ENCODE data around the gene GP5. TPM values are rescaled to one million over a fixed set of nuclear protein-coding genes. Genes with fewer than 3 reads are reported as not detected.

Gene GP5
- total and polyA plus RNA-seq, 2 of the 13 experiments (the other 11 are each of a cell fraction or from before 2014, with no cell fraction given), result not detected

DNA sequence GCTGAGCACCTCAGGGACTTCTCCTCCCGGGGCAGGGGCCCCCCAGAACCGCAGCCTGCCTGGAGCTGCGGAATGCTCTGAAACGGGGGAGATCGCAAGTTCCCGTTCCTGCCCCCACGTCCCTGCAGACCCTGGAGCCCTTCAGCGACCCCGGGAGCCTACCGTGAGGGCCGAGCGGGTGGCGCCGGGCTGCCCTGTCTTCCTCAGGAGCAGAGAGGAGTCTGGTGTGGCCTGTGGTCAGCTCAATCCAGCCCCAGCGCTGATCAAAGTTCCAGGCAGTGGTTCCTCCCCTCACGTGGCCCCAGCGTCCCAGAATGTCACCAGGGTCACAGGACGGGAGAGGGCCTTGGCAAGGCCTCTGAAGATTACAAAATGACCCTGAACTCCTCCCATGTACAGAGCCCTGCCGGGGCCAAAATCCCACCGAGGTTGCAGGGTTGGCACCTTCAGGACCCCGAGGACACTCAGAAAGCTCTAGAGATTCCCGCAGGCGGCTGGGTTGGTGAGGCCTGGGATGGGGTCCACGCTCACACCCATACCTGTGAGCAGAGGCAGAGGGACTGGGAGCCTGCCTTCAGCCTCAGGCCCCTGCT is 47.9 kb downstream of the GP5 start, which contains the start of gene CPN2 (continued):
- TF ChIP-seq, protein P1, sequence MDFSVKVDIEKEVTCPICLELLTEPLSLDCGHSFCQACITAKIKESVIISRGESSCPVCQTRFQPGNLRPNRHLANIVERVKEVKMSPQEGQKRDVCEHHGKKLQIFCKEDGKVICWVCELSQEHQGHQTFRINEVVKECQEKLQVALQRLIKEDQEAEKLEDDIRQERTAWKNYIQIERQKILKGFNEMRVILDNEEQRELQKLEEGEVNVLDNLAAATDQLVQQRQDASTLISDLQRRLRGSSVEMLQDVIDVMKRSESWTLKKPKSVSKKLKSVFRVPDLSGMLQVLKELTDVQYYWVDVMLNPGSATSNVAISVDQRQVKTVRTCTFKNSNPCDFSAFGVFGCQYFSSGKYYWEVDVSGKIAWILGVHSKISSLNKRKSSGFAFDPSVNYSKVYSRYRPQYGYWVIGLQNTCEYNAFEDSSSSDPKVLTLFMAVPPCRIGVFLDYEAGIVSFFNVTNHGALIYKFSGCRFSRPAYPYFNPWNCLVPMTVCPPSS (IDR thresholded peaks at IDR 0.05), result no peak
- TF ChIP-seq ZNF543 (CRISPR knock-in tag; IDR thresholded peaks at IDR 0.05) (no peak), PAF1 (CRISPR knock-in tag; IDR thresholded peaks at IDR 0.05) (no peak), SAP130 (CRISPR knock-in tag; IDR thresholded peaks at IDR 0.05; ENCODE audit: low read depth) (peak; percentile 72), SALL2 (CRISPR knock-in tag; IDR thresholded peaks at IDR 0.05) (0 out of 2 replicates have a peak, but pooled peaks have one; percentile 46), CBX5 (CRISPR knock-in tag; IDR thresholded peaks at IDR 0.05; ENCODE audit: borderline replicate concordance) (peak; percentile 34; the same call in 1 of the 2 replicates), ZNF724P (CRISPR knock-in tag; IDR thresholded peaks at IDR 0.05; ENCODE audit: borderline replicate concordance) (0 out of 2 replicates have a peak, but pooled peaks have one; percentile 42), NFRKB (IDR thresholded peaks at IDR 0.05) (no peak), NFIB (CRISPR knock-in tag; IDR thresholded peaks at IDR 0.05; ENCODE audit: borderline replicate concordance) (no peak), KDM1A (CRISPR knock-in tag; IDR thresholded peaks at IDR 0.05) (no peak), TCF7L2 (IDR thresholded peaks at IDR 0.05; ENCODE audit: low read depth, low read length) (no peak), ZBTB25 (CRISPR knock-in tag; IDR thresholded peaks at IDR 0.05) (0 out of 2 replicates have a peak, but pooled peaks have one; percentile 68), ELF4 (CRISPR knock-in tag; IDR thresholded peaks at IDR 0.05; ENCODE audit: borderline replicate concordance) (no peak), GFI1 (CRISPR knock-in tag; IDR thresholded peaks at IDR 0.05; ENCODE audit: borderline replicate concordance) (peak; percentile 79; the same call in 1 of the 2 replicates), ZFP36L2 (CRISPR knock-in tag; IDR thresholded peaks at IDR 0.05) (no peak), HDAC1 (CRISPR knock-in tag; IDR thresholded peaks at IDR 0.05) (peak; percentile 61), SOX6 (IDR thresholded peaks at IDR 0.05) (no peak), SOX6 (CRISPR knock-in tag; IDR thresholded peaks at IDR 0.05) (peak; percentile 67), ZNF720 (CRISPR knock-in tag; IDR thresholded peaks at IDR 0.05) (0 out of 2 replicates have a peak, but pooled peaks have one; percentile 21)
- TF ChIP-seq, protein P2, sequence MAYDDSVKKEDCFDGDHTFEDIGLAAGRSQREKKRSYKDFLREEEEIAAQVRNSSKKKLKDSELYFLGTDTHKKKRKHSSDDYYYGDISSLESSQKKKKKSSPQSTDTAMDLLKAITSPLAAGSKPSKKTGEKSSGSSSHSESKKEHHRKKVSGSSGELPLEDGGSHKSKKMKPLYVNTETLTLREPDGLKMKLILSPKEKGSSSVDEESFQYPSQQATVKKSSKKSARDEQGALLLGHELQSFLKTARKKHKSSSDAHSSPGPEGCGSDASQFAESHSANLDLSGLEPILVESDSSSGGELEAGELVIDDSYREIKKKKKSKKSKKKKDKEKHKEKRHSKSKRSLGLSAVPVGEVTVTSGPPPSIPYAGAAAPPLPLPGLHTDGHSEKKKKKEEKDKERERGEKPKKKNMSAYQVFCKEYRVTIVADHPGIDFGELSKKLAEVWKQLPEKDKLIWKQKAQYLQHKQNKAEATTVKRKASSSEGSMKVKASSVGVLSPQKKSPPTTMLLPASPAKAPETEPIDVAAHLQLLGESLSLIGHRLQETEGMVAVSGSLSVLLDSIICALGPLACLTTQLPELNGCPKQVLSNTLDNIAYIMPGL (CRISPR knock-in tag; IDR thresholded peaks at IDR 0.05; ENCODE audit: borderline replicate concordance in 1 of 2, low read depth in 1 of 2), result peak; percentile 60 to 65; a peak in 3 of 4 replicates
- TF ChIP-seq, protein P3, sequence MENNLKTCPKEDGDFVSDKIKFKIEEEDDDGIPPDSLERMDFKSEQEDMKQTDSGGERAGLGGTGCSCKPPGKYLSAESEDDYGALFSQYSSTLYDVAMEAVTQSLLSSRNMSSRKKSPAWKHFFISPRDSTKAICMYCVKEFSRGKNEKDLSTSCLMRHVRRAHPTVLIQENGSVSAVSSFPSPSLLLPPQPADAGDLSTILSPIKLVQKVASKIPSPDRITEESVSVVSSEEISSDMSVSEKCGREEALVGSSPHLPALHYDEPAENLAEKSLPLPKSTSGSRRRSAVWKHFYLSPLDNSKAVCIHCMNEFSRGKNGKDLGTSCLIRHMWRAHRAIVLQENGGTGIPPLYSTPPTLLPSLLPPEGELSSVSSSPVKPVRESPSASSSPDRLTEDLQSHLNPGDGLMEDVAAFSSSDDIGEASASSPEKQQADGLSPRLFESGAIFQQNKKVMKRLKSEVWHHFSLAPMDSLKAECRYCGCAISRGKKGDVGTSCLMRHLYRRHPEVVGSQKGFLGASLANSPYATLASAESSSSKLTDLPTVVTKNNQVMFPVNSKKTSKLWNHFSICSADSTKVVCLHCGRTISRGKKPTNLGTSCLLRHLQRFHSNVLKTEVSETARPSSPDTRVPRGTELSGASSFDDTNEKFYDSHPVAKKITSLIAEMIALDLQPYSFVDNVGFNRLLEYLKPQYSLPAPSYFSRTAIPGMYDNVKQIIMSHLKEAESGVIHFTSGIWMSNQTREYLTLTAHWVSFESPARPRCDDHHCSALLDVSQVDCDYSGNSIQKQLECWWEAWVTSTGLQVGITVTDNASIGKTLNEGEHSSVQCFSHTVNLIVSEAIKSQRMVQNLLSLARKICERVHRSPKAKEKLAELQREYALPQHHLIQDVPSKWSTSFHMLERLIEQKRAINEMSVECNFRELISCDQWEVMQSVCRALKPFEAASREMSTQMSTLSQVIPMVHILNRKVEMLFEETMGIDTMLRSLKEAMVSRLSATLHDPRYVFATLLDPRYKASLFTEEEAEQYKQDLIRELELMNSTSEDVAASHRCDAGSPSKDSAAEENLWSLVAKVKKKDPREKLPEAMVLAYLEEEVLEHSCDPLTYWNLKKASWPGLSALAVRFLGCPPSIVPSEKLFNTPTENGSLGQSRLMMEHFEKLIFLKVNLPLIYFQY (CRISPR knock-in tag; IDR thresholded peaks at IDR 0.05; ENCODE audit: borderline replicate concordance), result no peak
